ENCODE measurements around the gene AHDC1.

Gene AHDC1

DNA sequence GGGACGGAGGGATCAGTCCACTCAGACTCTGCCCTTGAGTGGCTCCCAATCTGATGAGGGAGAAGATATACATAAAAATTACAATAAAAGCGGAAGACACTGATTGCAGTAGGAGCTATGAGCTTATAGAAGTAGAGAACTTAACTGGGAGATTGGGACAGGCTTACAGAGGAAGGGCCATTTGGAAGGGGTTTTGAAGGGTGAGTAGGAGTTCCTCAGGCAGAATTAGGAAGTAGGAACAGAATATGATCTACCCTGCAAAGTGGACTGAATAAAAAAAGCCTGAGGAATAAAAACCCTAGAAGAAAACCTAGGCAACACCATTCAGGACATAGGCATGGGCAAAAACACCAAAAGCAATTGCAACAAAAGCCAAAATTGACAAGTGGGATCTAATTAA lies 104.8 kb downstream of the AHDC1 start:
- TF ChIP-seq, protein P1, sequence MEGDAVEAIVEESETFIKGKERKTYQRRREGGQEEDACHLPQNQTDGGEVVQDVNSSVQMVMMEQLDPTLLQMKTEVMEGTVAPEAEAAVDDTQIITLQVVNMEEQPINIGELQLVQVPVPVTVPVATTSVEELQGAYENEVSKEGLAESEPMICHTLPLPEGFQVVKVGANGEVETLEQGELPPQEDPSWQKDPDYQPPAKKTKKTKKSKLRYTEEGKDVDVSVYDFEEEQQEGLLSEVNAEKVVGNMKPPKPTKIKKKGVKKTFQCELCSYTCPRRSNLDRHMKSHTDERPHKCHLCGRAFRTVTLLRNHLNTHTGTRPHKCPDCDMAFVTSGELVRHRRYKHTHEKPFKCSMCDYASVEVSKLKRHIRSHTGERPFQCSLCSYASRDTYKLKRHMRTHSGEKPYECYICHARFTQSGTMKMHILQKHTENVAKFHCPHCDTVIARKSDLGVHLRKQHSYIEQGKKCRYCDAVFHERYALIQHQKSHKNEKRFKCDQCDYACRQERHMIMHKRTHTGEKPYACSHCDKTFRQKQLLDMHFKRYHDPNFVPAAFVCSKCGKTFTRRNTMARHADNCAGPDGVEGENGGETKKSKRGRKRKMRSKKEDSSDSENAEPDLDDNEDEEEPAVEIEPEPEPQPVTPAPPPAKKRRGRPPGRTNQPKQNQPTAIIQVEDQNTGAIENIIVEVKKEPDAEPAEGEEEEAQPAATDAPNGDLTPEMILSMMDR (IDR thresholded peaks at IDR 0.05; ENCODE audit: insufficient read depth, low read length, poor library complexity, severe bottlenecking): no peak
- Histone ChIP-seq H3K27me3 (replicated peaks; ENCODE audit: control insufficient read depth, insufficient read depth, low read length) (no peaks in the 10 kb centered on the region), H3K4me3 (replicated peaks; ENCODE audit: low read depth, low read length) (no peak overlapping the region), H3K36me3 (ENCODE audit: control insufficient read depth, insufficient read depth, low read length) (no peaks in the 10 kb centered on the region)
- DNase-seq (ENCODE audit: extremely low read depth, insufficient read length): no peak

DNA sequence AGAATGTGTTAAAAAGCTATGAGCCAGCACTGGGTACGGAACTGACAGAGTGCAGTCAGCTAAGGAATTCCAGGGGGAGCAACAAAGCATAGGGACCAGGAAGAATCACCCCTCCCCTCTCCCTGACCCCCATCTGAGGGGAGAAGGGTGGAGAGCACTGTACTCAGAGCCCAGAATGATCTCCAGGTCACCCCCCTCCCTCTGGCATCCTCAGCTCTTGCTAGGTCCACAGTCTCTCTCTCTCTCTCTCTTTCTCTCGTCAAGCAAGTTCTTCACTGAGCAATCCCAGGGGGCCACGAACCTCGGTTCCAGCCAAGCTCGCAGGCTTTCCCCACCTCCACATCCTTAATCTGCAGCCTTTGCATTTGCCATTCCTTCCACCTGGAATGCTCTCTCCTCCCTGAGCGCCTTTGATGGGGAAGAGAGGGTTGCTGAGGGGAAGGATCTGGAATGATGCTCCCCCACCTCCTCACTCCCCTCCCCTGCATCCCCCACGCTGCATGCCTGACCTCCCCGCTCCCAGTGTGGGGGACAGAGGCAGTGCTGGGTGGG lies 107.3 kb downstream of the AHDC1 start:
- no peak overlapping the region for H3K4me3 ChIP-seq (replicated peaks; ENCODE audit: low read depth, low read length)
- H3K36me3 ChIP-seq (ENCODE audit: control insufficient read depth, insufficient read depth, low read length): no peaks in the 10 kb centered on the region
- TF ChIP-seq, protein P1 (IDR thresholded peaks at IDR 0.05; ENCODE audit: insufficient read depth, low read length, poor library complexity, severe bottlenecking): no peak
- no peak for DNase-seq (ENCODE audit: extremely low read depth, insufficient read length)
- no peaks in the 10 kb centered on the region for H3K27me3 ChIP-seq (replicated peaks; ENCODE audit: control insufficient read depth, insufficient read depth, low read length)

DNA sequence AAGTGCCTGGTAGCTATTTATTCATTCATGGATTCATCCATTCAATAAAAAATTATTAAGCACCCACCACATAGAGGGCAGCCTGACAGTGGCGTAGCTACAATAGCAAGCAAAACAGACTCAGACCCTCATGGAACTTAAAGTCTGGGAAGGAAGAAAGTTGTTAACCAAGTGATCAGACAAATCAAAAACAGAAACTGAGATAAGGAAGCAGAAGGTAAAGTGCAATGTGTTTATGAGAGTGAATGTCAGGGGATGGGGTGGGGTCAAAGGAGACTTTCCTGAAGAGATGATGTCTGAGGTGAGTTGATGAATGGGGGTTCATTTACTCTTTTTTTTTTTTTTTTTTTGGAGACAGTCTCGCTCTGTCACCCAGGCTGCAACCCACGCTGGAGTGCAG lies 111.1 kb downstream of the AHDC1 start:
- no peaks in the 10 kb centered on the region for H3K27me3 ChIP-seq (replicated peaks; ENCODE audit: control insufficient read depth, insufficient read depth, low read length)
- no peak for DNase-seq (ENCODE audit: extremely low read depth, insufficient read length)
- TF ChIP-seq, protein P1 (IDR thresholded peaks at IDR 0.05; ENCODE audit: insufficient read depth, low read length, poor library complexity, severe bottlenecking): no peak

DNA sequence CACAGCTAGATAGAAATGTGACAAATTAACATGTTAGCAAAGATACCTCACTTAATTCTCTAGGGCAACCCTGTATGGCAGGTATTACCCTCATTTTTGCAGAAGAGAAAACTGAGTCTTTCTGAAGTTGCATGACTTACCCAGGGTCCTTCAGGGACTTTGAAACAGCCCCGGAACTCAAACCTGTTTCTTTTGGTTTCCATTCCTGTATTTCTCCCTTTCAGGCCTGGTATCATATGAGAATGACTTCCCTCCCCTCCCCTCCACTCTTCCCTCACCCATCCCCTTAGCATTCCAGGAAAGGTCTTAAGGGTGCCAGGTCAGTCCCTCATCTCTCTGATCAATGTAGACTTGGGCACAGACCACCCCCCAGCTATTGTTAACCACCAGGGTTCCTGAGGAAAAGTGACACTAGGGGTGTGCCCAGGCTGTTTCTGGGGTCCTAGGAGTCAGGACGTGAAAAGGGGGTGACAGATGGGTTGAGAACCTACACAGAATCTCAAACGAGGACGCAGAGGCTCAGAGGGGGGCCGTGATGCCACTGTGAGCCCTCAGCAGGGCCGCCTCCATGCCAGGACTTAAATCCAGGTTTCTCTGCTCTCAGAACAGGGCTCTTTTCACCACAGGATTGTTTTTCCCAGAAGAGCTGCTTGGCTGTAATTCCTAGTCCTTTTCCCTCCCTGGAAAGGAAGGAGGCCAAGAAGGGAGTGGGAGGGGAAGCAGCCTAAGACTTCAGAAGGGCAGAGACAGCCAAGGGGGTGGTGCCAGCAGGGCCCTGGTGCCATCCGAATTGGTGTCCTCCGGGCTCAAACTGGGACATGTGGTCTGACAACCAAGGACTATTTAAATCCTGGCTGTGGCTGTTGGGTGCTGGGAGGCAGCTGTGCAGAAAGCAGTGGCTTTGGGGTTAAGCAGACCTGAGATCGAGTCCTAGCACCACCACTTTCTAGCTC lies 111.9 kb downstream of the AHDC1 start:
- peak; percentile 44 for DNase-seq (ENCODE audit: extremely low read depth, insufficient read length)
- no peaks in the 10 kb centered on the region for H3K27me3 ChIP-seq (replicated peaks; ENCODE audit: control insufficient read depth, insufficient read depth, low read length)
- H3K36me3 ChIP-seq (ENCODE audit: control insufficient read depth, insufficient read depth, low read length): no peaks in the 10 kb centered on the region
- peak overlapping the region; percentile 9; the same call in 1 of the 2 replicates for H3K4me3 ChIP-seq (replicated peaks; ENCODE audit: low read depth, low read length)
- TF ChIP-seq, protein P1 (IDR thresholded peaks at IDR 0.05; ENCODE audit: insufficient read depth, low read length, poor library complexity, severe bottlenecking): no peak

More for the DNA sequence above, 111.1 kb downstream of the AHDC1 start:
- H3K4me3 ChIP-seq (replicated peaks; ENCODE audit: low read depth, low read length): no peak overlapping the region
- no peaks in the 10 kb centered on the region for H3K36me3 ChIP-seq (ENCODE audit: control insufficient read depth, insufficient read depth, low read length)

DNA sequence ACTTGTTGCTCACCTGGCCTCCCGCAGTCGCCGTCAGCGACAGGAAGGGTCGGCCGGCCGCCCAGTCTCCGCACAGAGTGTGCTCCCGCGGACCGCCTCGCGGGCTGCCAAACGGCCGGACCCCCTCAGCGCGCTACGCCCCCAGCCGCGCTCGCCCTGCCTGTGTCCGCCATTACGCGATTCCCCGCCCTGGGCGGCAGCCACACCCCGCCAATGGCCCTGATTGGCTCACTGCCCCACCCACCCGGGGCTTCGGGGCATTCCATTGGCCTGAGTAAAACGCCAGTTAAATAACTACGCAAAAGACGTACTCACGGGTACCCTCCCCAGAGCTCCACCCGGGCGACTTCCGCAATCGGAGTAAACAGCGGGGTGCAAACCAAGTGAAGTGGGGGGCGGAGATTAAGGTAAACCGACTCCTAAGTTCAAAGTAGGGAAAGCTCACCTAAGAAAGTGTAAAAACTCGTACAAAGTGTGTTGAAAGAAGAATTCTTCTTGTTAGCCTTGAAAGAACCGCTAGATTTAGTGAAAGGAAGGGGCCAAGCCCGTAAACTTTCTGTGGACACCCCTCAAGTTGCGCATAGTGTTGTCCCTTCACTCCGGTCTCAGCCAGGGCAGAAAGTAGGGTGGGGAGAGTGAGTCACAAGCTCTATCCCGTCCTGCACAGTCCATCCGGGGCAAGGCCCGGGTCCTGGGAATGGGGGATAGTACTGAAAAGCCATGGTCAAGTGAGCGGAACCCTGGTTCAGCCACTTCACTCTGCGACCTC lies 113.8 kb downstream of the AHDC1 start, which contains the start of gene WASF2:
Gene WASF2, minus strand, starts transcription at position 195 of the 769 bp plus-strand sequence. CDS start 61,277 bp downstream, outside the sequence.
- TF ChIP-seq, protein P1 (IDR thresholded peaks at IDR 0.05; ENCODE audit: insufficient read depth, low read length, poor library complexity, severe bottlenecking): no peak
- DNase-seq (ENCODE audit: extremely low read depth, insufficient read length): peak; percentile 96
- H3K27me3 ChIP-seq (replicated peaks; ENCODE audit: control insufficient read depth, insufficient read depth, low read length): no peaks in the 10 kb centered on the region
- H3K4me3 ChIP-seq (replicated peaks; ENCODE audit: low read depth, low read length): peak within 1 kb of the TSS; percentile 83
- H3K36me3 ChIP-seq (ENCODE audit: control insufficient read depth, insufficient read depth, low read length): no peaks in the 10 kb centered on the region
